ENCODE measurements around the gene CCDC148.

The CCDC148 gene

GRCh38 chr2:158405341-158405740, 51.2 kb downstream of the CCDC148 start:
- H3K4me3 Mint-ChIP-seq = no peak overlapping the region
- H3K9me3 Mint-ChIP-seq = peaks cover 14% of the 10 kb centered on the region
- H3K36me3 Mint-ChIP-seq (ENCODE audit: low read depth) = no peaks in the 10 kb centered on the region
- H3K27me3 Mint-ChIP-seq (ENCODE audit: low read depth) = no peaks in the 10 kb centered on the region
- no peaks in the 10 kb centered on the region for H3K4me1 Mint-ChIP-seq
- no peak for TF ChIP-seq CTCF (IDR thresholded peaks at IDR 0.05; ENCODE audit: unreplicated experiment in 3 of 3)
- no peak overlapping the region for H3K27ac Mint-ChIP-seq

- TF ChIP-seq CTCF (IDR thresholded peaks at IDR 0.05; ENCODE audit: unreplicated experiment in 3 of 3) = no peak
- no peaks in the 10 kb centered on the region for H3K4me1 Mint-ChIP-seq
- H3K36me3 Mint-ChIP-seq (ENCODE audit: low read depth) = no peaks in the 10 kb centered on the region
- H3K4me3 Mint-ChIP-seq = no peak overlapping the region
- no peaks in the 10 kb centered on the region for H3K27me3 Mint-ChIP-seq (ENCODE audit: low read depth)
- H3K27ac Mint-ChIP-seq = no peak overlapping the region
- peaks cover 18% of the 10 kb centered on the region for H3K9me3 Mint-ChIP-seq
Observed at GRCh38 chr2:158403237-158403636, 53.3 kb downstream of the CCDC148 start.

- no peak overlapping the region for H3K27ac Mint-ChIP-seq
- H3K9me3 Mint-ChIP-seq = peaks cover 19% of the 10 kb centered on the region
- H3K27me3 Mint-ChIP-seq (ENCODE audit: low read depth) = no peaks in the 10 kb centered on the region
- no peaks in the 10 kb centered on the region for H3K36me3 Mint-ChIP-seq (ENCODE audit: low read depth)
- H3K4me1 Mint-ChIP-seq = no peaks in the 10 kb centered on the region
- TF ChIP-seq CTCF (IDR thresholded peaks at IDR 0.05; ENCODE audit: unreplicated experiment in 3 of 3) = no peak
- no peak overlapping the region for H3K4me3 Mint-ChIP-seq
Observed at GRCh38 chr2:158402665-158403064, 53.9 kb downstream of the CCDC148 start.

- TF ChIP-seq CTCF (IDR thresholded peaks at IDR 0.05; ENCODE audit: unreplicated experiment in 3 of 3) = no peak
- Mint-ChIP-seq H3K4me1 (peaks cover 16% of the 10 kb centered on the region), H3K9me3 (peaks cover 17% of the 10 kb centered on the region)
Observed at GRCh38 chr2:158395166-158395565, 61.4 kb downstream of the CCDC148 start.

GRCh38 chr2:158394453-158394852, 62.1 kb downstream of the CCDC148 start:
- Mint-ChIP-seq H3K4me3 (no peak overlapping the region), H3K27ac (peak overlapping the region in 2 of 3 experiments; percentile 52 to 59), H3K27me3 (ENCODE audit: low read depth) (no peaks in the 10 kb centered on the region), H3K36me3 (ENCODE audit: low read depth) (no peaks in the 10 kb centered on the region), H3K4me1 (peaks cover 16% of the 10 kb centered on the region), H3K9me3 (peaks cover 10% of the 10 kb centered on the region)
- no peak for TF ChIP-seq CTCF (IDR thresholded peaks at IDR 0.05; ENCODE audit: unreplicated experiment in 3 of 3)

More at GRCh38 chr2:158395166-158395565, 61.4 kb downstream of the CCDC148 start:
- Mint-ChIP-seq H3K36me3 (ENCODE audit: low read depth) (no peaks in the 10 kb centered on the region), H3K27ac (peak overlapping the region; percentile 10 to 68 (median 34)), H3K4me3 (no peak overlapping the region), H3K27me3 (ENCODE audit: low read depth) (no peaks in the 10 kb centered on the region)

GRCh38 chr2:158393886-158394285, 62.7 kb downstream of the CCDC148 start:
- TF ChIP-seq CTCF (IDR thresholded peaks at IDR 0.05; ENCODE audit: unreplicated experiment in 3 of 3) = no peak
- peaks cover 16% of the 10 kb centered on the region for H3K4me1 Mint-ChIP-seq
- no peak overlapping the region for H3K4me3 Mint-ChIP-seq
- H3K36me3 Mint-ChIP-seq (ENCODE audit: low read depth) = no peaks in the 10 kb centered on the region
- peak overlapping the region in 1 of 3 experiments; percentile 59 for H3K27ac Mint-ChIP-seq
- peaks cover 7% of the 10 kb centered on the region for H3K9me3 Mint-ChIP-seq
- H3K27me3 Mint-ChIP-seq (ENCODE audit: low read depth) = no peaks in the 10 kb centered on the region

All from nephron (organoid).